ENCODE results near the gene TMEM259. TPM values are rescaled to one million over a fixed set of nuclear protein-coding genes. Genes with fewer than 3 reads are reported as not detected.

The TMEM259 gene
- total and polyA plus RNA-seq, 2 of the 13 experiments (the other 11 are each of a cell fraction or from before 2014, with no cell fraction given): 64.7 to 164 TPM

DNA sequence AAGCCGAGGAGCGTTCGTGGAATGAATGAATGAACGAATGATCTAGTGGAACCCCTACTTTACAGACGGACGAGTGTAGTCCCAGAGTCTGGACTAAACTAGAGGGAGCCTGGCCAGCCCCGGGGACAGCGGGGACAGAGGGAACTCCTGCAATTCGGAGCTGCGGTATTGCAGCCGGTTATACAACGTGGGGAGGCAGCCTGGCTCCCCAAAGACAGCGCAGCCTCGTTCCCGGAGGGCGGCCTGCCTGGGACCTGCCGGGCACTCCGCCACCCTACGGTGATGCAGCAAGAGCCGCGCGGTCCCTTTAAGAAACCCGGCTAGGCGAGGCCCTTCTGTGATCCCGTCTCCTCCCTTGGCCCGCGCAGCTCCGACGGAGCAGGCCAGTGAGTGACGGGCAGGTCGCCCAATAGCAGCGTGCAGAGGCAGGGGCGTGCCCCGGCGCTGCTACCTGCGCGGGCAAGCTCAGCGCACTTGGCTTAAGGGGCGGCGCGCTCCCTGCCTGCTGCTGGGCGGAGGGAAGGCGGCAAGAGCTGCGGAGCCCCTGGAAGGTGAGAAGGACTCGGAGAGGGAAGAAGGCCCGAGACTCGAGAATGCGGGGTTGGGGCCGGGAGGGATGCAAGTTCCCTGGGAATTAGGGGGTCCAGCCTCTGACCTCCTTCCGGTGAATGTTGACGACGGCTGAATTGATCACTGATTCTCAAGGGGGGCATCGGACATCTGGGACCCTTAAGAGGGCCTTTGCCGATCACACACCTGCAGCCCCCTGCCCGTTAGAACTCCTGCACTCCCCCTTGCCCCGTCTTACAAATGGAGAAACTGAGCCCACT is 18.9 kb upstream of the TMEM259 start, which contains the start of gene ABCA7 (continued):
- TF ChIP-seq MTERF4 (CRISPR knock-in tag; IDR thresholded peaks at IDR 0.05): 0 out of 2 replicates have a peak, but pooled peaks have one; percentile 25
- no peak for TF ChIP-seq ARID2 (CRISPR knock-in tag; IDR thresholded peaks at IDR 0.05; ENCODE audit: borderline replicate concordance)
- TF ChIP-seq ZNF816 (CRISPR knock-in tag; IDR thresholded peaks at IDR 0.05; ENCODE audit: borderline replicate concordance): no peak
- TF ChIP-seq, protein P1, sequence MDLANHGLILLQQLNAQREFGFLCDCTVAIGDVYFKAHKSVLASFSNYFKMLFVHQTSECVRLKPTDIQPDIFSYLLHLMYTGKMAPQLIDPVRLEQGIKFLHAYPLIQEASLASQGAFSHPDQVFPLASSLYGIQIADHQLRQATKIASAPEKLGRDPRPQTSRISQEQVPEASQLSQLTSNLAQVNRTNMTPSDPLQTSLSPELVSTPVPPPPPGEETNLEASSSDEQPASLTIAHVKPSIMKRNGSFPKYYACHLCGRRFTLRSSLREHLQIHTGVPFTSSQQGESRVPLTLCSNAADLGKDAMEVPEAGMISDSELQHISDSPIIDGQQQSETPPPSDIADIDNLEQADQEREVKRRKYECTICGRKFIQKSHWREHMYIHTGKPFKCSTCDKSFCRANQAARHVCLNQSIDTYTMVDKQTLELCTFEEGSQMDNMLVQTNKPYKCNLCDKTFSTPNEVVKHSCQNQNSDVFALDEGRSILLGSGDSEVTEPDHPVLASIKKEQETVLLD (CRISPR knock-in tag; IDR thresholded peaks at IDR 0.05; ENCODE audit: low read depth): no peak
- TF ChIP-seq, protein P2, sequence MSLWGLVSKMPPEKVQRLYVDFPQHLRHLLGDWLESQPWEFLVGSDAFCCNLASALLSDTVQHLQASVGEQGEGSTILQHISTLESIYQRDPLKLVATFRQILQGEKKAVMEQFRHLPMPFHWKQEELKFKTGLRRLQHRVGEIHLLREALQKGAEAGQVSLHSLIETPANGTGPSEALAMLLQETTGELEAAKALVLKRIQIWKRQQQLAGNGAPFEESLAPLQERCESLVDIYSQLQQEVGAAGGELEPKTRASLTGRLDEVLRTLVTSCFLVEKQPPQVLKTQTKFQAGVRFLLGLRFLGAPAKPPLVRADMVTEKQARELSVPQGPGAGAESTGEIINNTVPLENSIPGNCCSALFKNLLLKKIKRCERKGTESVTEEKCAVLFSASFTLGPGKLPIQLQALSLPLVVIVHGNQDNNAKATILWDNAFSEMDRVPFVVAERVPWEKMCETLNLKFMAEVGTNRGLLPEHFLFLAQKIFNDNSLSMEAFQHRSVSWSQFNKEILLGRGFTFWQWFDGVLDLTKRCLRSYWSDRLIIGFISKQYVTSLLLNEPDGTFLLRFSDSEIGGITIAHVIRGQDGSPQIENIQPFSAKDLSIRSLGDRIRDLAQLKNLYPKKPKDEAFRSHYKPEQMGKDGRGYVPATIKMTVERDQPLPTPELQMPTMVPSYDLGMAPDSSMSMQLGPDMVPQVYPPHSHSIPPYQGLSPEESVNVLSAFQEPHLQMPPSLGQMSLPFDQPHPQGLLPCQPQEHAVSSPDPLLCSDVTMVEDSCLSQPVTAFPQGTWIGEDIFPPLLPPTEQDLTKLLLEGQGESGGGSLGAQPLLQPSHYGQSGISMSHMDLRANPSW (CRISPR knock-in tag; IDR thresholded peaks at IDR 0.05; ENCODE audit: borderline replicate concordance): no peak
- TF ChIP-seq BCL6 (CRISPR knock-in tag; IDR thresholded peaks at IDR 0.05): peak; percentile 21; the same call in 1 of the 2 replicates
- peak; percentile 60; the same call in 1 of the 2 replicates for TF ChIP-seq HOXA3 (CRISPR knock-in tag; IDR thresholded peaks at IDR 0.05)
- TF ChIP-seq IKZF5 (CRISPR knock-in tag; IDR thresholded peaks at IDR 0.05): peak; percentile 45; the same call in 1 of the 2 replicates
- no peak for TF ChIP-seq ZNF670 (CRISPR knock-in tag; IDR thresholded peaks at IDR 0.05; ENCODE audit: borderline replicate concordance)
- TF ChIP-seq, protein P3, sequence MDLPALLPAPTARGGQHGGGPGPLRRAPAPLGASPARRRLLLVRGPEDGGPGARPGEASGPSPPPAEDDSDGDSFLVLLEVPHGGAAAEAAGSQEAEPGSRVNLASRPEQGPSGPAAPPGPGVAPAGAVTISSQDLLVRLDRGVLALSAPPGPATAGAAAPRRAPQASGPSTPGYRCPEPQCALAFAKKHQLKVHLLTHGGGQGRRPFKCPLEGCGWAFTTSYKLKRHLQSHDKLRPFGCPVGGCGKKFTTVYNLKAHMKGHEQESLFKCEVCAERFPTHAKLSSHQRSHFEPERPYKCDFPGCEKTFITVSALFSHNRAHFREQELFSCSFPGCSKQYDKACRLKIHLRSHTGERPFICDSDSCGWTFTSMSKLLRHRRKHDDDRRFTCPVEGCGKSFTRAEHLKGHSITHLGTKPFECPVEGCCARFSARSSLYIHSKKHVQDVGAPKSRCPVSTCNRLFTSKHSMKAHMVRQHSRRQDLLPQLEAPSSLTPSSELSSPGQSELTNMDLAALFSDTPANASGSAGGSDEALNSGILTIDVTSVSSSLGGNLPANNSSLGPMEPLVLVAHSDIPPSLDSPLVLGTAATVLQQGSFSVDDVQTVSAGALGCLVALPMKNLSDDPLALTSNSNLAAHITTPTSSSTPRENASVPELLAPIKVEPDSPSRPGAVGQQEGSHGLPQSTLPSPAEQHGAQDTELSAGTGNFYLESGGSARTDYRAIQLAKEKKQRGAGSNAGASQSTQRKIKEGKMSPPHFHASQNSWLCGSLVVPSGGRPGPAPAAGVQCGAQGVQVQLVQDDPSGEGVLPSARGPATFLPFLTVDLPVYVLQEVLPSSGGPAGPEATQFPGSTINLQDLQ (CRISPR knock-in tag; IDR thresholded peaks at IDR 0.05): no peak
- no peak for TF ChIP-seq LBX2 (CRISPR knock-in tag; IDR thresholded peaks at IDR 0.05; ENCODE audit: borderline replicate concordance)
- TF ChIP-seq KDM5A (IDR thresholded peaks at IDR 0.05; ENCODE audit: borderline replicate concordance, low read length): no peak
- TF ChIP-seq HMG20A (CRISPR knock-in tag; IDR thresholded peaks at IDR 0.05; ENCODE audit: borderline replicate concordance): no peak
- TF ChIP-seq, protein P4, sequence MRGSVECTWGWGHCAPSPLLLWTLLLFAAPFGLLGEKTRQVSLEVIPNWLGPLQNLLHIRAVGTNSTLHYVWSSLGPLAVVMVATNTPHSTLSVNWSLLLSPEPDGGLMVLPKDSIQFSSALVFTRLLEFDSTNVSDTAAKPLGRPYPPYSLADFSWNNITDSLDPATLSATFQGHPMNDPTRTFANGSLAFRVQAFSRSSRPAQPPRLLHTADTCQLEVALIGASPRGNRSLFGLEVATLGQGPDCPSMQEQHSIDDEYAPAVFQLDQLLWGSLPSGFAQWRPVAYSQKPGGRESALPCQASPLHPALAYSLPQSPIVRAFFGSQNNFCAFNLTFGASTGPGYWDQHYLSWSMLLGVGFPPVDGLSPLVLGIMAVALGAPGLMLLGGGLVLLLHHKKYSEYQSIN (CRISPR knock-in tag; IDR thresholded peaks at IDR 0.05; ENCODE audit: borderline replicate concordance): no peak
- TF ChIP-seq ZNF296 (CRISPR knock-in tag; conservative IDR thresholded peaks at IDR 0.05): no peak
- peak; percentile 44; the same call in 1 of the 2 replicates for TF ChIP-seq ZMYM4 (CRISPR knock-in tag; IDR thresholded peaks at IDR 0.05)
- no peak for TF ChIP-seq CENPT (CRISPR knock-in tag; IDR thresholded peaks at IDR 0.05; ENCODE audit: low read depth)

Data from HepG2 (cell line).